ENCODE data around the gene VPREB1.

Gene VPREB1

DNA sequence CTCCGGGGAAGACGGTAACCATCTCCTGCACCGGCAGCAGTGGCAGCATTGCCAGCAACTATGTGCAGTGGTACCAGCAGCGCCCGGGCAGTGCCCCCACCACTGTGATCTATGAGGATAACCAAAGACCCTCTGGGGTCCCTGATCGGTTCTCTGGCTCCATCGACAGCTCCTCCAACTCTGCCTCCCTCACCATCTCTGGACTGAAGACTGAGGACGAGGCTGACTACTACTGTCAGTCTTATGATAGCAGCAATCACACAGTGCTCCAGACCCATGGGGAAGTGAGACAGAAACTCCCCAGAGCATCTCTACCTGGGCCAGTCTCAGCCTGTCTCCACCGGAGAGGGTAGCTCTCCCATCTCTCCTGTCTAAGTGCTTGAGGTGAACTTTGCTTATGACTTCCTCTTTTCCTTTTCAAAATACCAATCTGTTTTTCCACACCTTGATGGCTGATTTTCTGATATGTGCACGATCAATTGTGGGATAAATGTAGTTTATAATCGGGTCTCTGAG, 48.5 kb upstream of the VPREB1 start:
- TF ChIP-seq SPI1 (IDR thresholded peaks at IDR 0.05; ENCODE audit: borderline replicate concordance, low read depth) (peak; percentile 61), POLR2AphosphoS5 (IDR thresholded peaks at IDR 0.05; ENCODE audit: low read depth) (no peak), CTCF (IDR thresholded peaks at IDR 0.05; ENCODE audit: insufficient read depth, low read length) (no peak), GABPA (IDR thresholded peaks at IDR 0.05; ENCODE audit: low read depth) (no peak)
- TF ChIP-seq, protein P1, sequence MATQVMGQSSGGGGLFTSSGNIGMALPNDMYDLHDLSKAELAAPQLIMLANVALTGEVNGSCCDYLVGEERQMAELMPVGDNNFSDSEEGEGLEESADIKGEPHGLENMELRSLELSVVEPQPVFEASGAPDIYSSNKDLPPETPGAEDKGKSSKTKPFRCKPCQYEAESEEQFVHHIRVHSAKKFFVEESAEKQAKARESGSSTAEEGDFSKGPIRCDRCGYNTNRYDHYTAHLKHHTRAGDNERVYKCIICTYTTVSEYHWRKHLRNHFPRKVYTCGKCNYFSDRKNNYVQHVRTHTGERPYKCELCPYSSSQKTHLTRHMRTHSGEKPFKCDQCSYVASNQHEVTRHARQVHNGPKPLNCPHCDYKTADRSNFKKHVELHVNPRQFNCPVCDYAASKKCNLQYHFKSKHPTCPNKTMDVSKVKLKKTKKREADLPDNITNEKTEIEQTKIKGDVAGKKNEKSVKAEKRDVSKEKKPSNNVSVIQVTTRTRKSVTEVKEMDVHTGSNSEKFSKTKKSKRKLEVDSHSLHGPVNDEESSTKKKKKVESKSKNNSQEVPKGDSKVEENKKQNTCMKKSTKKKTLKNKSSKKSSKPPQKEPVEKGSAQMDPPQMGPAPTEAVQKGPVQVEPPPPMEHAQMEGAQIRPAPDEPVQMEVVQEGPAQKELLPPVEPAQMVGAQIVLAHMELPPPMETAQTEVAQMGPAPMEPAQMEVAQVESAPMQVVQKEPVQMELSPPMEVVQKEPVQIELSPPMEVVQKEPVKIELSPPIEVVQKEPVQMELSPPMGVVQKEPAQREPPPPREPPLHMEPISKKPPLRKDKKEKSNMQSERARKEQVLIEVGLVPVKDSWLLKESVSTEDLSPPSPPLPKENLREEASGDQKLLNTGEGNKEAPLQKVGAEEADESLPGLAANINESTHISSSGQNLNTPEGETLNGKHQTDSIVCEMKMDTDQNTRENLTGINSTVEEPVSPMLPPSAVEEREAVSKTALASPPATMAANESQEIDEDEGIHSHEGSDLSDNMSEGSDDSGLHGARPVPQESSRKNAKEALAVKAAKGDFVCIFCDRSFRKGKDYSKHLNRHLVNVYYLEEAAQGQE (IDR thresholded peaks at IDR 0.05; ENCODE audit: insufficient replicate concordance, low read depth): no peak
- Histone ChIP-seq H3K4me3 (replicated peaks; ENCODE audit: insufficient read depth, low read length) (no peak overlapping the region), H3K27ac (replicated peaks) (no peak overlapping the region), H3K27me3 (ENCODE audit: insufficient read depth, poor library complexity, severe bottlenecking) (no peaks in the 10 kb centered on the region)
- DNase-seq (ENCODE audit: low read depth in 1 of 2, low spot score in 1 of 2): no peak

DNA sequence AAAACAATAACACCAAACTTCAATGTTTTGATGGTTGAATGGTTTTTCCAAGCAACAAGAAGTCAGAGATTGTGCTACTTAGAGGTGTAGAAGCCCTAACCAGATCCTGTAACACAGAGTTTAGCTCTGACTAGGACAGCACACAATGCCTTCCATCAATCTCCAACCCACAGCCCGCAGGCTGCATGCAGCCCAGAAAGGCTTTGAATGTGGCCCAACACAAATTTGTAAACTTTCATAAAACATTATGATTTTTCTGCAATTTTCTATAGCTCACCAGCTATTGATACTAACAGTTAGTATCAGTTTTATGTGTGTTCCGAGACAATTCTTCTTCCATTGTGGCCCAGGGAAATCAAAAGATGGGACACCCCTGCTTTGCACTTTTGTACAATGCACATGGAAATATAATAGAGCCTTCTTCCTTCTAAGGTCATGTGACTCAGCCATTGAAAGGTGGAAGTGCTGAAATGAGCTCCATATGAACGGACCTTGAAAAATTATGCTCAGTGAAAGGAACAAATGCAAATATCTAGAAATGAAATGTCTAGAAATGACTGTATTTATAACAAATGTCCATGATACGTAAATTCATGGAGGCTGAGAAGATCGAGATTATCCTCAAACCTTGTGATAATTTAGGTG, 47.6 kb upstream of the VPREB1 start:
- Histone ChIP-seq H3K27me3 (ENCODE audit: insufficient read depth, poor library complexity, severe bottlenecking) (no peaks in the 10 kb centered on the region), H3K4me3 (replicated peaks; ENCODE audit: insufficient read depth, low read length) (no peak overlapping the region), H3K27ac (replicated peaks) (no peak overlapping the region)
- DNase-seq (ENCODE audit: low read depth in 1 of 2, low spot score in 1 of 2): no peak
- TF ChIP-seq SPI1 (IDR thresholded peaks at IDR 0.05; ENCODE audit: borderline replicate concordance, low read depth) (no peak), CTCF (IDR thresholded peaks at IDR 0.05; ENCODE audit: insufficient read depth, low read length) (no peak), GABPA (IDR thresholded peaks at IDR 0.05; ENCODE audit: low read depth) (no peak), POLR2AphosphoS5 (IDR thresholded peaks at IDR 0.05; ENCODE audit: low read depth) (no peak)
- TF ChIP-seq, protein P1 (IDR thresholded peaks at IDR 0.05; ENCODE audit: insufficient replicate concordance, low read depth): no peak

GRCh38 chr22:22197993-22198402, 46.6 kb upstream of the VPREB1 start:
- TF ChIP-seq, protein P1 (IDR thresholded peaks at IDR 0.05; ENCODE audit: insufficient replicate concordance, low read depth): no peak
- TF ChIP-seq POLR2AphosphoS5 (IDR thresholded peaks at IDR 0.05; ENCODE audit: low read depth): no peak
- TF ChIP-seq SPI1 (IDR thresholded peaks at IDR 0.05; ENCODE audit: borderline replicate concordance, low read depth): no peak
- no peak for TF ChIP-seq CTCF (IDR thresholded peaks at IDR 0.05; ENCODE audit: insufficient read depth, low read length)
- TF ChIP-seq GABPA (IDR thresholded peaks at IDR 0.05; ENCODE audit: low read depth): no peak
- no peak for DNase-seq (ENCODE audit: low read depth in 1 of 2, low spot score in 1 of 2)
- Histone ChIP-seq H3K27ac (replicated peaks) (no peak overlapping the region), H3K4me3 (replicated peaks; ENCODE audit: insufficient read depth, low read length) (no peak overlapping the region), H3K27me3 (ENCODE audit: insufficient read depth, poor library complexity, severe bottlenecking) (no peaks in the 10 kb centered on the region)

Measured in HL-60 (cell line).